Prostate gland (tissue), 2 donors: Measurements from ENCODE around the gene LGALS4. TPM values are rescaled to one million over a fixed set of nuclear protein-coding genes. Genes with fewer than 3 reads are reported as not detected.
"Not testable (repeated sequence)": the region's sequence is repeated elsewhere in the genome, so short reads cannot be mapped to it uniquely, and the experiment has no call there.

Source experiments
- DNase-seq: peaks from one replicate; pipeline ENCODE4 v3.0.0-alpha.2; 2019; ENCODE audit warnings: low spot score
- H3K27ac ChIP-seq, 2 donors: fragments of 200-600 bp; sonication (generic); 2 replicates each; pipeline ENCODE4 v1.5.1; 2017 to 2019
- H3K27me3 ChIP-seq: fragments of 200-600 bp; sonication (generic); replicated peaks from 2 replicates; pipeline ENCODE4 v1.5.1; 2019; ENCODE audit not compliant: insufficient read depth
- H3K36me3 ChIP-seq, 2 donors: fragments of 200-600 bp; sonication (generic); 1 replicate in 1 of 2; 2 replicates in 1 of 2; pipeline versions ENCODE4 v1.5.1 to v1.8.1; 2017 to 2019
- H3K4me1 ChIP-seq: fragments of 200-600 bp; sonication (generic); replicated peaks from 2 replicates; pipeline ENCODE4 v1.5.1; 2019
- H3K4me3 ChIP-seq, 2 donors: fragments of 200-600 bp; sonication (generic); 2 replicates each; pipeline ENCODE4 v1.5.1; 2017 to 2019
- H3K9me3 ChIP-seq: fragments of 200-600 bp; sonication (generic); 2 replicates; pipeline ENCODE4 v1.5.1; 2017
- CTCF ChIP-seq, 4 experiments: fragments of 200-600 bp in 2 of 4; fragments of 450-650 bp in 2 of 4; sonication (generic) in 2 of 4; IDR thresholded peaks; 1 replicate in 3 of 4; 2 replicates in 1 of 4; pipeline ENCODE4 v1.5.1; 2016 to 2019; ENCODE audit warnings: antibody characterized with exemption in 4 of 4, mild to moderate bottlenecking in 2 of 4, moderate library complexity in 2 of 4
- POLR2A ChIP-seq: fragments of 450-650 bp; IDR thresholded peaks from one replicate; pipeline ENCODE4 v1.6.1; 2016; ENCODE audit warnings: antibody characterized with exemption, mild to moderate bottlenecking
- POLR2AphosphoS5 ChIP-seq: sonication (generic); formaldehyde crosslinking; IDR thresholded peaks from one replicate; pipeline ENCODE4 v1.6.1; 2017; ENCODE audit warnings: antibody characterized with exemption
- WGBS: methylation state at CpG from one replicate; pipeline ENCODE4 v1.1.5; 2018; 5-methylcytosine and 5-hydroxymethylcytosine counted together
- intact Hi-C: fragments of 100-400 bp; cut with DNase I; formaldehyde crosslinking; loops from one replicate; pipeline ENCODE4 v1.14.2; 2022
- small RNA-seq, 2 donors: library from RNA; depleted of rRNA; stranded (forward); fragments of <200 nt; gene quantifications; one replicate each; pipeline ENCODE3, GENCODE V24; 2016
- total RNA-seq, 2 donors: library from RNA; depleted of rRNA; stranded (reverse); fragments of >200 nt; gene quantifications; one replicate each; pipeline ENCODE4 v1.1.0, GENCODE V29; 2016

LGALS4 gene
- total RNA-seq, 2 donors from 2014 or later, result 0.91 to 3.7 TPM

GRCh38 chr19:38759590-38760003, 53.1 kb downstream of the LGALS4 start:
- Histone ChIP-seq H3K9me3 (no peaks in the 10 kb centered on the region), H3K27me3 (no peaks in the 10 kb centered on the region), H3K27ac (no peak overlapping the region), H3K4me1 (no peaks in the 10 kb centered on the region), H3K36me3 (no peaks in the 10 kb centered on the region), H3K4me3 (no peak overlapping the region)
- intact Hi-C loops, result no loop called here
- 64% methylated on average over 10 of the region's 10 CpGs for WGBS
- DNase-seq, result no peak
- TF ChIP-seq CTCF (IDR thresholded peaks at IDR 0.05) (no peak), POLR2AphosphoS5 (no peak), POLR2A (no peak)

GRCh38 chr19:38754196-38754595, 58.5 kb downstream of the LGALS4 start:
- H3K4me3 ChIP-seq, intact Hi-C loops, H3K4me1 ChIP-seq, H3K27ac ChIP-seq, H3K9me3 ChIP-seq, H3K27me3 ChIP-seq, H3K36me3 ChIP-seq, DNase-seq: not testable (repeated sequence)
- 50% methylated on average over 1 of the region's 2 CpGs for WGBS

- H3K4me1 ChIP-seq, H3K9me3 ChIP-seq, H3K27me3 ChIP-seq, H3K36me3 ChIP-seq, H3K4me3 ChIP-seq, DNase-seq, intact Hi-C loops, H3K27ac ChIP-seq: not testable (repeated sequence)
- WGBS, result 89% methylated on average over 3 of the region's 3 CpGs
These were observed 59.0 kb downstream of the LGALS4 start for GRCh38 chr19:38753783-38754182.

Small RNA genes lying within 50 kb of the gene (small RNA-seq; reads per million reads assigned to genes)
- gene RNU6-140P, result 0 reads per million in 2 donors

Other genes starting within 250 kb of the LGALS4 start
- 10 to 100 TPM in 1 of 2 donors, 1 to 10 TPM in 1; 1.6 to 14.1 TPM for gene MAP4K1, start 195.0 kb downstream of the LGALS4 start, total RNA-seq
- gene EIF3K, start 193.8 kb downstream of the LGALS4 start, total RNA-seq, result 100 to 1,000 TPM; 368 to 618 TPM
- 100 to 1,000 TPM; 312 to 330 TPM for gene ACTN4, start 165.3 kb downstream of the LGALS4 start, total RNA-seq
- 1 to 10 TPM; 2.3 to 6.0 TPM for gene CAPN12, start 68.5 kb downstream of the LGALS4 start, total RNA-seq
- gene LGALS7, start 39.4 kb downstream of the LGALS4 start, total RNA-seq, result not detected
- gene LGALS7B, start 23.7 kb downstream of the LGALS4 start, total RNA-seq, result 1 to 10 TPM; 3.8 to 9.8 TPM
- gene ECH1, start 18.8 kb upstream of the LGALS4 start, total RNA-seq, result 100 to 1,000 TPM; 129 to 158 TPM
- gene HNRNPL, start 37.0 kb upstream of the LGALS4 start, total RNA-seq, result 100 to 1,000 TPM; 210 to 231 TPM
- 10 to 100 TPM in 1 of 2 donors, 1 to 10 TPM in 1; 3.1 to 10.2 TPM for gene RINL, start 65.3 kb upstream of the LGALS4 start, total RNA-seq
- 10 to 100 TPM; 55.8 to 89.0 TPM for gene SIRT2, start 86.7 kb upstream of the LGALS4 start, total RNA-seq
- gene NFKBIB, start 87.0 kb upstream of the LGALS4 start, total RNA-seq, result 10 to 100 TPM; 29.8 to 50.6 TPM
- gene CCER2, start 99.2 kb upstream of the LGALS4 start, total RNA-seq, result 1 to 10 TPM in 1 of 2 donors, not detected in 1; 3.0 TPM
- 10 to 100 TPM; 23.3 to 57.5 TPM for gene SARS2, start 117.8 kb upstream of the LGALS4 start, total RNA-seq
- gene MRPS12, start 118.0 kb upstream of the LGALS4 start, total RNA-seq, result 10 to 100 TPM; 32.0 to 41.5 TPM
- 10 to 100 TPM; 25.9 to 40.5 TPM for gene FBXO17, start 162.8 kb upstream of the LGALS4 start, total RNA-seq
- gene FBXO27, start 219.6 kb upstream of the LGALS4 start, total RNA-seq, result 10 to 100 TPM; 15.9 to 26.4 TPM